Activated CD4-positive, CD25-positive, alpha-beta regulatory T cell (primary cell): ENCODE measurements around the gene ZNF189.

Source experiments
- DNase-seq, 4 experiments: peaks; one replicate each; lab custom pipeline; 2025; lab: John Stamatoyannopoulos, UW

Gene ZNF189

GRCh38 chr9:101398068-101398929 is at the start of gene ZNF189, which contains the start of gene MRPL50:
Gene ZNF189 (plus strand): TSS chr9:101398851. CDS start chr9:101399157, 306 bp downstream.
Gene MRPL50 (minus strand): TSS chr9:101398618. CDS start chr9:101398592, 26 bp downstream.
- peak; percentile 91 to 93 (median 92) for DNase-seq

DNA sequence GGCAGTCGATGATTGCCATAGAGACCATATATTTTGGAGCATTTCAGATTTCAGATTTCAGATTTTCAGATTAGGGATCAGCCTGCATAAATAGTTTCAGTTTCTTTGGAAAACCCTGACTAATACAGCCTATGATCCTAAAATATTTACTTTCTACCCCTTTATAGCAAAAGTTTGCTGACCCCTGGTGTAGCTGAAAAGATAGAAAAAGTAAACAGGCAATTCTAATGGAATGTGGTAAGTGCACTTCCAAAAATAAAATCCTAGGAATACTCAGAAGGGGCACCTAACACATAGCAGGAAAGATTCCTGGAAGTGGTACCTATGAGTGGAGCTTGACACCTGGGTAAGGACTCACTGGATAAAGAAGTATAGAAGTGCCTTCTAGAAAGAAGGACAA is 48.4 kb upstream of the ZNF189 start:
- DNase-seq: no peak

DNA sequence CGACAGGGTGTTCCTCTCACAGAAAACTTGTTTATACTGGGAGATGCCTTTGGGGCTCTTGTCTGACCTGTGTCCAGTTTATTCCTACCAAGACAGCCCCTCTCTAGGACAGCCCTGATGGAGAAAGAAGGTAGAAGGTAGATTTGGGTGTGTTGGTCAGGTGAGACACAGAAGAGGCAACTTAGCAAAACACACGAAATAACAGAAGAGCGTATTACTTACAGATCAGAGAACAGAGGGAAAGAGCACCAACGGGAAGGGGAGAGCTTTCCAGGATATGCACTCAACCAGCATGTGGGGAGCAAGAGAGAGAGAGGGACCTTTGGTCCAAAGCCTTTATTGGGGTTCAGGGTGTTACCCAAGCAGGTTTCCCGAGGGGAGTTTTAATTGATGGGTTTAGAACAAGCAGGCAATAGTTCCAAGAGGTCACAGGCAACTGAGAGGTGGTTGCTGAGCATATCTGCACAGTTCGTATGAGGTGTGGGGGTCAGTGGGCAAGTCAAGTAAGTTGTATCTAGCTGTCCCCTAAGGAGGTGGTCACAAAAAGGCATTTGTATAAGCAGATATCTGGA is 45.7 kb upstream of the ZNF189 start:
- no peak for DNase-seq

DNA sequence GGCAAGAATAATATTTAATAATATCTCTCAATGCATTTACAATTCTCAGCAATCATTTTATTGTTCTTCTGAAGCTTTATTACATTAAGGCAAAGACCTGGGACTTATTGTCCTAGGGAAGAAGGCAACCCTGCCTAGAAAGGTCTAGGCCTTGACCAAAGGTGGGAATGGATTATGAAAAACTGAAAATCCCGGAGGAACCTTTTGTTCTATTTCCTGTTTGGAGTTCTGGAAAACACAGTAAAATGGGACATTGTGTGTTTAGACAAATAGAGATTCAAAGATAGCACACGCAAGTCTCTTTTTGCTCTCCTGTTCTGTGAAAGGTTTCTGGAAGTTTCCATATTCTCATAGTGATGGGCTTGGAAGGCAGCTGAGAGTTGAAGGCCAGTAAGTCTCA is 45.0 kb upstream of the ZNF189 start:
- no peak for DNase-seq

DNA sequence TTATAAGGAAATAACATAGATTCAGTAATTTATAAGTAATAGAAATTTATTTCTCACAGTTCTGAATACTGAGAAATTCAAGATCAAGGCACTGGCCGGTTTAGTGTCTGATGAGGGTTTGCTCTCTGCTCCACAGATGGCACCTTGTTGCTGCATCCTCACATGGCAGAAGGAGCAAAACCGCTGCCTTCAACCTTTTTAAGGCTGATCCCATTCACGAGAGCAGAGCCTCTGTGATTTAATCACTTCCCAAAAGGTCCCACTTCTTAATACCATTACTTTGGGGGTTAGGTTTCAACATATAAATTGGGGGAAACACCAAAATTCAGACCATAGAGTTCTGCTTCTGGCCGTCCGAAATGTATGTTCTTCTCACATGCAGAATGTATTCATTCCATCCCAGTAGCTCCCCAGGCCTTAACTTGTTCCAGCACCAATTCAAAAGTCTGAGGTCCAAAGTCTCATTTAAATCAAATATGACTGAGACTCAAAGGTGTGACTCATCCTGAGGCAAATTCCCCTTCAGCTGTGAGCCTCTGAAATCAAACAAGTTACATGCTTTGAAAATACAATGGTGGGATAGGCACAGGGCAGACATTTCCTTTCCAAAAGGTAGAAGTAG is 44.4 kb upstream of the ZNF189 start:
- no peak for DNase-seq

- DNase-seq: no peak
Measured at GRCh38 chr9:101354765-101355708, 43.6 kb upstream of the ZNF189 start.

DNA sequence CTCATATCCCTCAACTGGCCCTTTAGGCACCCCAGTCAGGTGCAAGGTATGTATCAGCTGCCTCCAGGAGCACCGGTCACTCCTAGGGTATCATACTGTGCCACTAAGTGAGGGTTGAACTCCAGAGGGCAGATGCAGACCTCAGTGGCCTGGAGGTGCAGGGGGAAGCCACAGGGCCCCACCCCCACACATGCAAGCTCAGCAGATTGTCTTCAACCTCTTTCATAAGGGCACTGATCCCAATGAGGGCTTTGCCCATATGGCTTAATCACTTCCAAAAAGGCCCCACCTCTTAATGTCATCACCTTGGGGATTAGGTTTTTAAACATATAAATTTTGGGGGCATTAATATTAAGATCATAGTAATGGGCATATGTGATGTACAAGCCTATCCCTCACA is 42.0 kb upstream of the ZNF189 start:
- DNase-seq: no peak

DNA sequence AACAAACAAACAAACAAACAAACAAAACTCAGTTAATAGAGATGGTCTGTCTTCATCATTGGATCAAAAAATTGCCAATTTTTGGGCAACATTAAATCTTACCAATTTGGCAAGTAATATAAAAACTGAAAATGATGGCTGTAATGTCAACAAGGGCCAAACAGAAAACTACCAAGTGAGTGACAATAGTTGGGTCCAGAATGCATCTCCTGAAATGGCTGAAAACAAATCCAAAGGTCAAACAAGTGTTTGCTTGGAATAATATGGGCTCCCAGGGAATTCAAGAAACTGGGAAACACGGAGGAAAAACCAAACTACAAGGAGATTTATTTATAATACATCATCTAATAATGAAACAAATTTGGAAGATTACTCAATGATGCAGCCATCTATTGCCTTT is 39.0 kb upstream of the ZNF189 start:
- DNase-seq: no peak

DNA sequence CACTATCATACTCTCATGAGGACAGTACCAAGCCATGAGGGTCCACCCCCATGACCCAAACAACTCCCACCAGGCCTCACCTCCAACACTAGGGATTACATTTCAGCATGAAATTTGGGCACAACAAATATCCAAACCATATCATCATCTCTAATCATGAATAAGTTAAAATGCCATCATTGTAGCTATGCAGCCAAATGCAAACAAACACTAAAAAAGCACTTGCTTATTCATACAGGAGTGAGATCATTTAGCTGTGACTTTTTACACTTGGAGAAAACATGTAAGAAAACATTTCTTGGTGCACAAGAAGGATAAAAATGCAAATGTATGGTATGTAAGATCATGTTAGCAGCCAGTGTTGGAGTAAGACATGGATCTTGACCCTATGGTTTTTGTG is 38.0 kb upstream of the ZNF189 start:
- DNase-seq: no peak

DNA sequence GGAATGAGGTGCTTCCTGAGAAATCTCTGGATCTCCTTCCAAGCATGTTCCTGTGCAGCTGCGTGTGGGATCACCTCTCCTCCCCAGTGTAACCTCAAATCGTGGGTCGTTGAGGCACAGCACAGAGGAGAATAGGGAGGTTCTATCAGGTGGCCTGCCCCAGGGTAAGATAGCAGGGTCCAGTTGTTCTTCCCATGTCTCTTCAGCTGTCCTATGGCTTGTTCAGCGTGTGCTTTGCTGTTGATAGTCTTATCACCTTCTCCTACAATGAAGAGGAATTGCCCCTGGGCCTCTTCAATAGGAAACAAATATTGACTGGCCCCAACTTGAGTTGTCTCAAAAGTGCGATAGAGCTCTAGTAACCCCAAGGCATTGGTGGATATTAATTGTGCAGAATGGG is 36.2 kb upstream of the ZNF189 start:
- no peak for DNase-seq

- no peak for DNase-seq
Measured at GRCh38 chr9:101365181-101365580, 33.5 kb upstream of the ZNF189 start.

GRCh38 chr9:101366038-101366756 is 32.5 kb upstream of the ZNF189 start:
- no peak for DNase-seq

GRCh38 chr9:101367323-101367722 is 31.3 kb upstream of the ZNF189 start:
- no peak for DNase-seq

GRCh38 chr9:101369286-101369685 is 29.4 kb upstream of the ZNF189 start:
- DNase-seq: no peak

- DNase-seq: no peak
Measured at GRCh38 chr9:101369884-101370531, 28.6 kb upstream of the ZNF189 start.

DNA sequence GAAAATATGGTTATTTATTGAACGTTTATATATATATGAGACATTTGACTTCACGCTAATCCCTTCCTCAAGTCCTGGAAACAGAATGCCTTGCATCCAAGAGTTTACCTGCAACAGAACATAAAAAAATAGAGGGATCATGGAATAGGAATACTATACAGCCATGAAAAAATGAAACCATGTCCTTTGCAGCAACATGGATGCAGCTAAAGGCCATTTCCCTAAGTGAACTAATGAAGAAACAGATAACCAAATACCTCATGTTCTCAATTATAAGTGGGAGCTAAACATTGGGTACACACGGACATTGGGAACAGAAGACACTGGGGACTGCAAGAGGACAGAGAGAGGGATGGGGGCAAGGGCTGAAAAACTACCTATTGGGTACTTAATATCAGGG is 26.8 kb upstream of the ZNF189 start:
- no peak for DNase-seq

GRCh38 chr9:101372327-101373118 is 26.1 kb upstream of the ZNF189 start:
- DNase-seq: no peak

- no peak for DNase-seq
Measured at GRCh38 chr9:101375546-101375945, 23.1 kb upstream of the ZNF189 start.

DNA sequence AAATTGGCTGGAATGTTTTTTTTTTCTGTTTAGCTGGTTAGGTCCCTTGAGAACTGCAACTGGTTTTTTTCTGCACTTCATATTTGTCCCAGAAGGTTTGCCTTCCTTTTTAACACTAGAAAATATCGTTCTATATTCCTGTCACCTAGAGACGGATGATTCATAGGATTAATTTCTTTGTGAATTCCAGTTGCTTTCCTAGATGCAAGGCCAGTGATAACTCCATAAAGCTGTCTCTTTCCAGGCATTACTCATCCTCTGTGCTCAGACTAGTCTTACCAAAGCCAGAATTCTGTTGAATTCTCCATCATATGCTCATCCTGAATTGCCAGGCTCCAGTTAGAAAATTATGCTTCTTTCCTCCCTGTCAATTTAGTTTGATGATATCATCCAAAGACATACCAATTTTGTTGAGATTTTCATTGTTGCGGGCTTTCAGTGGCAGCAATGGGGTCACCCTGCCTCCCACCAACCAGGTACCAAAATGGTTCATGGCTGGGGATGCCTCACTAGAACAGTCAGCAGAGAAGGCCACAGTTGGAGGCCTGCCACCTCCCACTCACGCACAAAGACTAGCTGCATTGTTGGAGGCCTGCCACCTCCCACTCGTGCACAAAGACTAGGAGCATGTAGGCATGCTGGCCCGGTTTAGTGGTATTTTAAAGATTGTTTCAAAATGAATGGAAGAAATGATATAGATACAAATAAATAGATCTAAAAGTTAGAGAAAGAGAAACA is 22.4 kb upstream of the ZNF189 start:
- no peak for DNase-seq
